ENCODE measurements around the gene MT1M. TPM values are rescaled to one million over a fixed set of nuclear protein-coding genes. Genes with fewer than 3 reads are reported as not detected.

The MT1M gene
- total RNA-seq, 1 experiment from 2014 or later, result not detected

- Histone ChIP-seq H3F3A (ENCODE audit: insufficient read depth, low read depth) (peaks cover 40% of the 10 kb centered on the region), H2AFZ (no peak overlapping the region), H3K36me3 (ENCODE audit: low read depth) (no peaks in the 10 kb centered on the region), H3K27ac (peak overlapping the region; percentile 79), H3K4me2 (peak overlapping the region; percentile 55), H3K4me3 (no peak overlapping the region), H3K9me3 (ENCODE audit: insufficient read depth, low read depth) (no peaks in the 10 kb centered on the region), H4K20me1 (ENCODE audit: insufficient read depth) (no peaks in the 10 kb centered on the region), H3K4me1 (replicated peaks; ENCODE audit: insufficient read depth) (peaks cover 72% of the 10 kb centered on the region), H3K27me3 (ENCODE audit: insufficient read depth, low read depth) (no peaks in the 10 kb centered on the region), H3K79me2 (ENCODE audit: low read depth) (no peaks in the 10 kb centered on the region; the same call in 1 of the 2 replicates), H3K9me2 (ENCODE audit: insufficient read depth) (no peaks in the 10 kb centered on the region)
- CTCF ChIA-PET, result no interaction called here
- TF ChIP-seq EZH2 (IDR thresholded peaks at IDR 0.05; ENCODE audit: low read depth), result no peak
- TF ChIP-seq, protein P1, sequence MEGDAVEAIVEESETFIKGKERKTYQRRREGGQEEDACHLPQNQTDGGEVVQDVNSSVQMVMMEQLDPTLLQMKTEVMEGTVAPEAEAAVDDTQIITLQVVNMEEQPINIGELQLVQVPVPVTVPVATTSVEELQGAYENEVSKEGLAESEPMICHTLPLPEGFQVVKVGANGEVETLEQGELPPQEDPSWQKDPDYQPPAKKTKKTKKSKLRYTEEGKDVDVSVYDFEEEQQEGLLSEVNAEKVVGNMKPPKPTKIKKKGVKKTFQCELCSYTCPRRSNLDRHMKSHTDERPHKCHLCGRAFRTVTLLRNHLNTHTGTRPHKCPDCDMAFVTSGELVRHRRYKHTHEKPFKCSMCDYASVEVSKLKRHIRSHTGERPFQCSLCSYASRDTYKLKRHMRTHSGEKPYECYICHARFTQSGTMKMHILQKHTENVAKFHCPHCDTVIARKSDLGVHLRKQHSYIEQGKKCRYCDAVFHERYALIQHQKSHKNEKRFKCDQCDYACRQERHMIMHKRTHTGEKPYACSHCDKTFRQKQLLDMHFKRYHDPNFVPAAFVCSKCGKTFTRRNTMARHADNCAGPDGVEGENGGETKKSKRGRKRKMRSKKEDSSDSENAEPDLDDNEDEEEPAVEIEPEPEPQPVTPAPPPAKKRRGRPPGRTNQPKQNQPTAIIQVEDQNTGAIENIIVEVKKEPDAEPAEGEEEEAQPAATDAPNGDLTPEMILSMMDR (conservative IDR thresholded peaks at IDR 0.05), result no peak
- POLR2A ChIA-PET (ENCODE audit: unreplicated experiment), result no interaction called here
- intact Hi-C loops (cut with micrococcal nuclease; ENCODE audit: unreplicated experiment), result no loop called here
- BruUV-seq (replicated peaks), result no TSS peak
- DNase-seq, result peak in 1 of 2 experiments; percentile 48
Measured at GRCh38 chr16:56613706-56614105, 18.8 kb upstream of the MT1M start.

- ChIA-PET CTCF (no interaction called here), POLR2A (ENCODE audit: unreplicated experiment) (no interaction called here)
- peaks cover 63% of the 10 kb centered on the region for H3K4me1 ChIP-seq (replicated peaks; ENCODE audit: insufficient read depth)
- no peak overlapping the region for H3K4me3 ChIP-seq
- H3K9me3 ChIP-seq (ENCODE audit: insufficient read depth, low read depth), result no peaks in the 10 kb centered on the region
- peaks cover 35% of the 10 kb centered on the region for H3F3A ChIP-seq (ENCODE audit: insufficient read depth, low read depth)
- peak overlapping the region; percentile 79 for H3K27ac ChIP-seq
- no peaks in the 10 kb centered on the region for H3K9me2 ChIP-seq (ENCODE audit: insufficient read depth)
- TF ChIP-seq EZH2 (IDR thresholded peaks at IDR 0.05; ENCODE audit: low read depth), result no peak
- TF ChIP-seq, protein P1 (conservative IDR thresholded peaks at IDR 0.05), result no peak
- BruUV-seq (replicated peaks), result no TSS peak
- peak overlapping the region; percentile 55 for H3K4me2 ChIP-seq
- H4K20me1 ChIP-seq (ENCODE audit: insufficient read depth), result no peaks in the 10 kb centered on the region
- no peaks in the 10 kb centered on the region for H3K27me3 ChIP-seq (ENCODE audit: insufficient read depth, low read depth)
- intact Hi-C loops (cut with micrococcal nuclease; ENCODE audit: unreplicated experiment), result no loop called here
- no peak overlapping the region for H2AFZ ChIP-seq
- no peaks in the 10 kb centered on the region for H3K36me3 ChIP-seq (ENCODE audit: low read depth)
- H3K79me2 ChIP-seq (ENCODE audit: low read depth), result no peaks in the 10 kb centered on the region
- peak in 1 of 2 experiments; percentile 94 for DNase-seq
Measured at GRCh38 chr16:56614549-56614991, 17.9 kb upstream of the MT1M start.

DNA sequence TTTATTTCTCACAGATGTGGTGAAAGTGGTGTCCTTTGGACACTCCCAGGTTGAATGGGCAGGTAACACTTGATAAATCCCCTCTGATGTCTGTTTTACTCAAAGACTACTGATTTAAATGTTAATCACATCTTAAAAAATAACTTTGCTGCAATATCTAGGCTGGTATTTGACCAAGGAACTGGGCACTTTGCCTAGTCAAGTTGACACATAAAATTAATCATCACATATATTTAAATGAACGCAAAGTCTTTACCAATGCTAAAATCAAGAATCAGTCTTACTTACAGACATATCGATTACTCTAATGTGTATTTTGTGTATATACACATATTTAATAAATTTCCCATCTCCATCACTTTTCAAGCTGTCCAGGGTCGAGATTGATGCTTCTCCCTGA lies 17.1 kb upstream of the MT1M start:
- TF ChIP-seq, protein P1 (conservative IDR thresholded peaks at IDR 0.05), result no peak
- TF ChIP-seq EZH2 (IDR thresholded peaks at IDR 0.05; ENCODE audit: low read depth), result no peak
- no TSS peak for BruUV-seq (replicated peaks)
- CTCF ChIA-PET, result interaction anchor here (0.6 to 1.0 kb wide), 2 partner anchors 15 to 24 kb away, joined by 3 to 4 read pairs; no protein-coding TSS in a partner anchor
- H3K9me3 ChIP-seq (ENCODE audit: insufficient read depth, low read depth), result no peaks in the 10 kb centered on the region
- H3K79me2 ChIP-seq (ENCODE audit: low read depth), result no peaks in the 10 kb centered on the region
- no peak overlapping the region for H2AFZ ChIP-seq
- peak overlapping the region; percentile 79 for H3K27ac ChIP-seq
- peaks cover 27% of the 10 kb centered on the region for H3F3A ChIP-seq (ENCODE audit: insufficient read depth, low read depth)
- POLR2A ChIA-PET (ENCODE audit: unreplicated experiment), result no interaction called here
- no peaks in the 10 kb centered on the region for H4K20me1 ChIP-seq (ENCODE audit: insufficient read depth)
- no peak overlapping the region for H3K4me3 ChIP-seq
- H3K9me2 ChIP-seq (ENCODE audit: insufficient read depth), result no peaks in the 10 kb centered on the region
- no peaks in the 10 kb centered on the region for H3K27me3 ChIP-seq (ENCODE audit: insufficient read depth, low read depth)
- H3K36me3 ChIP-seq (ENCODE audit: low read depth), result no peaks in the 10 kb centered on the region
- peaks cover 56% of the 10 kb centered on the region for H3K4me1 ChIP-seq (replicated peaks; ENCODE audit: insufficient read depth)
- H3K4me2 ChIP-seq, result peak overlapping the region; percentile 55
- peak in 1 of 2 experiments; percentile 69 for DNase-seq
- intact Hi-C loops (cut with micrococcal nuclease; ENCODE audit: unreplicated experiment), result no loop called here

Measured in PC-9 (cell line).